IMR-90 (cell line): ENCODE results near the gene EBP. TPM values are rescaled to one million over a fixed set of nuclear protein-coding genes. Genes with fewer than 3 reads are reported as not detected.

ENCODE experiments used
- ATAC-seq: fragments of 200-7000 bp; cut with Tn5 transposase; 2 replicates; pipeline ENCODE4 v1.9.1; 2020; ENCODE audit warnings: low read depth, mild to moderate bottlenecking, moderate library complexity
- BruUV-seq: library from RNA; stranded (reverse); fragments of 400-500 nt; replicated peaks from 2 replicates; lab custom pipeline; 2021; lab: Mats Ljungman, UMichigan
- CTCF ChIA-PET: fragments of 300-600 bp; formaldehyde crosslinking; extraction: SDS; loops from one replicate; lab custom pipeline; 2021; ENCODE audit warnings: antibody characterized with exemption; lab: Yijun Ruan, JAX
- POLR2A ChIA-PET: fragments of 300-600 bp; sonication (Branson Sonifier 250); formaldehyde crosslinking; loops from one replicate; lab custom pipeline; 2022; ENCODE audit warnings: antibody characterized with exemption; ENCODE audit not compliant: unreplicated experiment; lab: Charles Lee
- DNase-seq: peaks from one replicate; pipeline ENCODE4 v3.0.0; 2013
- H2AFZ ChIP-seq: replicated peaks from 2 replicates; pipeline ENCODE3; 2013; ENCODE audit warnings: low read length, mild to moderate bottlenecking; ENCODE audit not compliant: poor library complexity
- H2AK5ac ChIP-seq: 2 replicates; pipeline ENCODE4 v1.6.1; 2013; ENCODE audit warnings: low read depth, low read length, inconsistent platforms
- H2AK9ac ChIP-seq: replicated peaks from 2 replicates; pipeline ENCODE3; 2013; ENCODE audit warnings: mild to moderate bottlenecking, low read depth, low read length, moderate library complexity; ENCODE audit not compliant: poor library complexity
- H2BK120ac ChIP-seq: 2 replicates; pipeline ENCODE4 v1.6.1; 2013; ENCODE audit warnings: low read depth, low read length, inconsistent platforms
- H2BK15ac ChIP-seq: 3 replicates; pipeline ENCODE4 v1.6.1; 2013; ENCODE audit warnings: low read depth, low read length, inconsistent platforms
- H2BK20ac ChIP-seq: 2 replicates; pipeline ENCODE4 v1.6.1; 2013; ENCODE audit warnings: low read depth, mild to moderate bottlenecking, inconsistent platforms, low read length, moderate library complexity
- H2BK5ac ChIP-seq: 2 replicates; pipeline ENCODE4 v1.6.1; 2013; ENCODE audit warnings: mild to moderate bottlenecking, low read depth, low read length, inconsistent platforms; ENCODE audit not compliant: poor library complexity, severe bottlenecking
- H3K14ac ChIP-seq: replicated peaks from 2 replicates; pipeline ENCODE4 v1.6.1; 2013; ENCODE audit warnings: low read depth, low read length, inconsistent platforms
- H3K18ac ChIP-seq: 2 replicates; pipeline ENCODE4 v1.6.1; 2013; ENCODE audit warnings: low read depth, low read length, control low read depth
- H3K23ac ChIP-seq: 2 replicates; pipeline ENCODE4 v1.6.1; 2013; ENCODE audit warnings: low read depth, low read length, inconsistent platforms
- H3K27ac ChIP-seq: 2 replicates; pipeline ENCODE4 v1.5.1; 2013; ENCODE audit warnings: mild to moderate bottlenecking, control low read depth, low read length; ENCODE audit not compliant: insufficient read depth
- H3K27me3 ChIP-seq: 2 replicates; pipeline ENCODE4 v1.6.1; 2013; ENCODE audit warnings: low read length; ENCODE audit not compliant: control insufficient read depth, insufficient read depth
- H3K36me3 ChIP-seq: 2 replicates; pipeline ENCODE4 v1.6.1; 2013; ENCODE audit warnings: low read length, mixed read lengths; ENCODE audit not compliant: control insufficient read depth, insufficient read depth
- H3K4ac ChIP-seq: 2 replicates; pipeline ENCODE4 v1.6.1; 2013; ENCODE audit warnings: low read depth, low read length, inconsistent platforms
- H3K4me1 ChIP-seq: 2 replicates; pipeline ENCODE4 v1.6.1; 2013; ENCODE audit warnings: low read length, mixed read lengths; ENCODE audit not compliant: control insufficient read depth, insufficient read depth
- H3K4me2 ChIP-seq: 2 replicates; pipeline ENCODE4 v1.6.1; 2013; ENCODE audit warnings: low read depth, mild to moderate bottlenecking, control low read depth, low read length, moderate library complexity
- H3K4me3 ChIP-seq: 2 replicates; pipeline ENCODE4 v1.5.1; 2013; ENCODE audit warnings: low read depth, mild to moderate bottlenecking, control low read depth, low read length, moderate library complexity; ENCODE audit not compliant: insufficient read depth
- H3K56ac ChIP-seq: 2 replicates; pipeline ENCODE4 v1.6.1; 2013; ENCODE audit warnings: low read length, inconsistent platforms; ENCODE audit not compliant: insufficient read depth; ENCODE audit errors: extremely low read depth
- H3K79me1 ChIP-seq, 2 experiments: 2 replicates each; pipeline ENCODE4 v1.6.1; 2013; ENCODE audit warnings: low read length in 2 of 2, inconsistent platforms in 1 of 2, low read depth in 1 of 2
- H3K9ac ChIP-seq: 2 replicates; pipeline ENCODE4 v1.6.1; 2013; ENCODE audit warnings: low read depth, low read length, control low read depth
- H3K9me1 ChIP-seq: 2 replicates; pipeline ENCODE4 v1.6.1; 2013; ENCODE audit warnings: low read length, inconsistent platforms; ENCODE audit not compliant: insufficient read depth
- H3K9me3 ChIP-seq: 2 replicates; pipeline ENCODE4 v1.6.1; 2013; ENCODE audit warnings: low read length; ENCODE audit not compliant: control insufficient read depth, insufficient read depth
- H4K20me1 ChIP-seq: 2 replicates; pipeline ENCODE4 v1.6.1; 2013; ENCODE audit warnings: low read length, inconsistent platforms; ENCODE audit not compliant: insufficient read depth
- H4K5ac ChIP-seq: 2 replicates; pipeline ENCODE4 v1.6.1; 2013; ENCODE audit warnings: mild to moderate bottlenecking, low read depth, low read length, control low read depth
- H4K8ac ChIP-seq, 2 experiments: 2 replicates each; pipeline ENCODE4 v1.6.1; 2013; ENCODE audit warnings: low read depth in 2 of 2, low read length in 2 of 2, control low read depth in 1 of 2, inconsistent platforms in 1 of 2
- H4K91ac ChIP-seq: 2 replicates; pipeline ENCODE4 v1.6.1; 2013; ENCODE audit warnings: low read depth, low read length, inconsistent platforms; ENCODE audit not compliant: insufficient read depth
- BHLHE40 ChIP-seq: fragments of 150-350 bp; IDR thresholded peaks from 2 replicates; pipeline ENCODE4 v1.6.1; 2016; ENCODE audit warnings: mild to moderate bottlenecking, low read depth, low read length
- CEBPB ChIP-seq: IDR thresholded peaks from 2 replicates; pipeline ENCODE4 v1.6.1; 2012; ENCODE audit warnings: low read depth, low read length, improper control_type of control experiment
- CHD1 ChIP-seq: IDR thresholded peaks from 2 replicates; pipeline ENCODE4 v1.6.1; 2012; ENCODE audit warnings: low read depth, low read length, improper control_type of control experiment
- FOS ChIP-seq: fragments of 150-350 bp; IDR thresholded peaks from 2 replicates; pipeline ENCODE4 v1.6.1; 2016; ENCODE audit warnings: low read depth, low read length
- MAFK ChIP-seq: IDR thresholded peaks from 2 replicates; pipeline ENCODE4 v1.6.1; 2012; ENCODE audit warnings: low read depth, low read length, improper control_type of control experiment
- MAZ ChIP-seq: IDR thresholded peaks from 2 replicates; pipeline ENCODE4 v1.6.1; 2012; ENCODE audit warnings: low read depth, mild to moderate bottlenecking, low read length, improper control_type of control experiment, moderate library complexity, borderline replicate concordance
- MXI1 ChIP-seq: IDR thresholded peaks from 2 replicates; pipeline ENCODE4 v1.6.1; 2012; ENCODE audit warnings: low read depth, mild to moderate bottlenecking, low read length, moderate library complexity, borderline replicate concordance
- NFE2L2 ChIP-seq: fragments of 150-350 bp; IDR thresholded peaks from 2 replicates; pipeline ENCODE4 v1.6.1; 2016; ENCODE audit warnings: low read depth, mild to moderate bottlenecking, low read length
- POLR2A ChIP-seq: IDR thresholded peaks from 2 replicates; pipeline ENCODE4 v1.6.1; 2012; ENCODE audit warnings: mild to moderate bottlenecking, low read depth, low read length
- RAD21 ChIP-seq: IDR thresholded peaks from 2 replicates; pipeline ENCODE4 v1.6.1; 2012; ENCODE audit warnings: low read length, improper control_type of control experiment
- RCOR1 ChIP-seq: IDR thresholded peaks from 2 replicates; pipeline ENCODE4 v1.6.1; 2012; ENCODE audit warnings: mild to moderate bottlenecking, low read length, improper control_type of control experiment; ENCODE audit not compliant: insufficient replicate concordance
- RFX5 ChIP-seq: IDR thresholded peaks from 2 replicates; pipeline ENCODE4 v1.8.0; 2012; ENCODE audit warnings: low read depth, mild to moderate bottlenecking, low read length, moderate library complexity
- SMC3 ChIP-seq: fragments of 150-350 bp; IDR thresholded peaks from 2 replicates; pipeline ENCODE4 v1.6.1; 2016; ENCODE audit warnings: low read depth, mild to moderate bottlenecking, antibody characterized with exemption, low read length, moderate library complexity
- USF2 ChIP-seq: fragments of 150-350 bp; IDR thresholded peaks from 2 replicates; pipeline ENCODE4 v1.6.1; 2017; ENCODE audit warnings: mild to moderate bottlenecking, antibody characterized with exemption, low read length, low read depth
- WGBS, 2 experiments: methylation state at CpG; one replicate each; pipeline versions ENCODE4 v1.1.5 to v1.1.7; 2013; ENCODE audit warnings: missing lambda C conversion rate in 2 of 2; ENCODE audit not compliant: insufficient read length in 1 of 2; ENCODE audit errors: extremely low coverage in 2 of 2; 5-methylcytosine and 5-hydroxymethylcytosine counted together
- dilution Hi-C: fragments of 300-500 bp; cut with HindIII; formaldehyde crosslinking; loops from one replicate; pipeline ENCODE4 v1.14.3; 2018; ENCODE audit warnings: low sequenced_read_pairs; ENCODE audit not compliant: unreplicated experiment
- in situ Hi-C: fragments of 300-500 bp; cut with MboI; formaldehyde crosslinking; loops from 3 replicates; pipeline ENCODE4 v1.14.3; 2019; ENCODE audit warnings: low sequenced_read_pairs, inconsistent platforms, mixed read lengths
- intact Hi-C: fragments of 100-400 bp; cut with micrococcal nuclease; formaldehyde crosslinking; loops from 2 replicates; pipeline ENCODE4 v1.10.0; 2022
- polyA plus RNA-seq, 3 experiments: library from polyadenylated mRNA; depleted of rRNA; stranded (reverse); fragments of >200 nt; gene quantifications; 2 replicates each; pipeline ENCODE4 v1.2.3, GENCODE V29; 2012; ENCODE audit warnings: low replicate concordance in 1 of 3
- total RNA-seq: library from RNA; depleted of rRNA; stranded (reverse); fragments of >200 nt; gene quantifications from 2 replicates; pipeline ENCODE4 v1.2.3, GENCODE V29; 2012
- TF ChIP-seq, protein P1 (sequence below): fragments of 150-350 bp; IDR thresholded peaks from 2 replicates; pipeline ENCODE4 v1.6.1; 2016; ENCODE audit warnings: low read depth, mild to moderate bottlenecking, low read length, moderate library complexity, borderline replicate concordance
- TF ChIP-seq, protein P2 (sequence below): conservative IDR thresholded peaks from 2 replicates; pipeline ENCODE4 v1.5.1; 2012; ENCODE audit warnings: mild to moderate bottlenecking, low read depth, low read length, improper control_type of control experiment

The EBP gene
- total and polyA plus RNA-seq, 2 of the 4 experiments (the other 2 are of a cell fraction): 39.4 to 78.9 TPM

- no peak overlapping the region for H4K8ac ChIP-seq
- no peak overlapping the region for H4K91ac ChIP-seq
- H3K14ac ChIP-seq: no peak overlapping the region
- peaks cover 5% of the 10 kb centered on the region for H3K4me1 ChIP-seq
- no peak overlapping the region for H2BK20ac ChIP-seq
- no peak for TF ChIP-seq CEBPB
- TF ChIP-seq POLR2A: no peak
- no peak for TF ChIP-seq NFE2L2
- TF ChIP-seq RAD21: no peak
- no peak for TF ChIP-seq SMC3
- TF ChIP-seq FOS: no peak
- TF ChIP-seq, protein P1, sequence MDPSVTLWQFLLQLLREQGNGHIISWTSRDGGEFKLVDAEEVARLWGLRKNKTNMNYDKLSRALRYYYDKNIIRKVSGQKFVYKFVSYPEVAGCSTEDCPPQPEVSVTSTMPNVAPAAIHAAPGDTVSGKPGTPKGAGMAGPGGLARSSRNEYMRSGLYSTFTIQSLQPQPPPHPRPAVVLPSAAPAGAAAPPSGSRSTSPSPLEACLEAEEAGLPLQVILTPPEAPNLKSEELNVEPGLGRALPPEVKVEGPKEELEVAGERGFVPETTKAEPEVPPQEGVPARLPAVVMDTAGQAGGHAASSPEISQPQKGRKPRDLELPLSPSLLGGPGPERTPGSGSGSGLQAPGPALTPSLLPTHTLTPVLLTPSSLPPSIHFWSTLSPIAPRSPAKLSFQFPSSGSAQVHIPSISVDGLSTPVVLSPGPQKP: no peak
- TF ChIP-seq RFX5: no peak
- no peak for TF ChIP-seq CHD1
- TF ChIP-seq, protein P2, sequence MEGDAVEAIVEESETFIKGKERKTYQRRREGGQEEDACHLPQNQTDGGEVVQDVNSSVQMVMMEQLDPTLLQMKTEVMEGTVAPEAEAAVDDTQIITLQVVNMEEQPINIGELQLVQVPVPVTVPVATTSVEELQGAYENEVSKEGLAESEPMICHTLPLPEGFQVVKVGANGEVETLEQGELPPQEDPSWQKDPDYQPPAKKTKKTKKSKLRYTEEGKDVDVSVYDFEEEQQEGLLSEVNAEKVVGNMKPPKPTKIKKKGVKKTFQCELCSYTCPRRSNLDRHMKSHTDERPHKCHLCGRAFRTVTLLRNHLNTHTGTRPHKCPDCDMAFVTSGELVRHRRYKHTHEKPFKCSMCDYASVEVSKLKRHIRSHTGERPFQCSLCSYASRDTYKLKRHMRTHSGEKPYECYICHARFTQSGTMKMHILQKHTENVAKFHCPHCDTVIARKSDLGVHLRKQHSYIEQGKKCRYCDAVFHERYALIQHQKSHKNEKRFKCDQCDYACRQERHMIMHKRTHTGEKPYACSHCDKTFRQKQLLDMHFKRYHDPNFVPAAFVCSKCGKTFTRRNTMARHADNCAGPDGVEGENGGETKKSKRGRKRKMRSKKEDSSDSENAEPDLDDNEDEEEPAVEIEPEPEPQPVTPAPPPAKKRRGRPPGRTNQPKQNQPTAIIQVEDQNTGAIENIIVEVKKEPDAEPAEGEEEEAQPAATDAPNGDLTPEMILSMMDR: no peak
- no peak for TF ChIP-seq USF2
- no peak for TF ChIP-seq MAFK
- TF ChIP-seq MAZ: no peak
- TF ChIP-seq MXI1: no peak
- no peak for TF ChIP-seq BHLHE40
- TF ChIP-seq RCOR1: no peak
- peaks cover 3% of the 10 kb centered on the region; the same call in 1 of the 2 replicates for H3K36me3 ChIP-seq
- no peaks in the 10 kb centered on the region for H3K27me3 ChIP-seq
- DNase-seq (no peak), ATAC-seq (no peak)
- dilution Hi-C loops: no loop called here
- POLR2A ChIA-PET: no interaction called here
- H2AK5ac ChIP-seq: no peak overlapping the region
- H2BK120ac ChIP-seq: no peak overlapping the region
- H3K9me1 ChIP-seq: peaks cover 11% of the 10 kb centered on the region
- H3K27ac ChIP-seq: no peak overlapping the region
- in situ Hi-C loops: loop anchor here (10.0 kb wide), 1 partner anchor 406 kb away; no protein-coding TSS in a partner anchor
- no peaks in the 10 kb centered on the region for H4K20me1 ChIP-seq
- H2AFZ ChIP-seq: no peak overlapping the region
- H3K23ac ChIP-seq: no peak overlapping the region
- WGBS, 2 experiments: 92% methylated on average over 2 of the region's 8 CpGs; no CpG with 5 or more reads in 1 of the 2 experiments
- CTCF ChIA-PET: no interaction called here
- H3K4me3 ChIP-seq: no peak overlapping the region
- no peak overlapping the region for H4K5ac ChIP-seq
- no peak overlapping the region for H2BK15ac ChIP-seq
- no peak overlapping the region for H3K9ac ChIP-seq
- no peak overlapping the region for H2AK9ac ChIP-seq
- H3K4me2 ChIP-seq: no peak overlapping the region
- intact Hi-C loops: loop anchor here (5.0 kb wide), 2 partner anchors 463 to 653 kb away; partner anchors contain the start of gene ZNF81
- H3K79me1 ChIP-seq: no peaks in the 10 kb centered on the region
- no peak overlapping the region for H3K18ac ChIP-seq
- H2BK5ac ChIP-seq: no peak overlapping the region
- BruUV-seq: no TSS peak
- no peak overlapping the region for H3K56ac ChIP-seq
- no peak overlapping the region for H3K4ac ChIP-seq
- H3K9me3 ChIP-seq: no peaks in the 10 kb centered on the region; the same call in 1 of the 2 replicates
Measured at GRCh38 chrX:48490661-48491060, 30.9 kb upstream of the EBP start.
